H1 (cell line): ENCODE measurements around the gene ZNF728. TPM values are rescaled to one million over a fixed set of nuclear protein-coding genes. Genes with fewer than 3 reads are reported as not detected.

Experiments
- CTCF ChIA-PET: fragments of 300-600 bp; sonication (Branson Sonifier 250); formaldehyde crosslinking; loops from one replicate; lab custom pipeline; 2021; ENCODE audit not compliant: partially characterized antibody; lab: Charles Lee
- POLR2A ChIA-PET: fragments of 300-600 bp; sonication (Branson Sonifier 250); formaldehyde crosslinking; loops from one replicate; lab custom pipeline; 2021; ENCODE audit warnings: inconsistent platforms; ENCODE audit not compliant: partially characterized antibody; lab: Charles Lee
- DNase-seq, 2 experiments: peaks; one replicate each; pipeline versions ENCODE4 v3.0.0 to v3.0.0-alpha.2; 2010 to 2022; ENCODE audit warnings: low spot score in 2 of 2, low read depth in 1 of 2, mixed read lengths in 1 of 2
- FAIRE-seq: peaks from 2 replicates; lab custom pipeline; 2011; peaks lifted over from hg19 to GRCh38; lab: Jason Lieb, UNC
- H2AFZ ChIP-seq: 2 replicates; pipeline ENCODE4 v1.8.1; 2012; ENCODE audit warnings: low read length, inconsistent platforms
- H2AK5ac ChIP-seq: 2 replicates; pipeline ENCODE4 v1.6.1; 2013; ENCODE audit warnings: low read depth, low read length
- H2BK120ac ChIP-seq: replicated peaks from 2 replicates; pipeline ENCODE3; 2013; ENCODE audit warnings: low read depth, low read length, inconsistent platforms
- H2BK12ac ChIP-seq: 2 replicates; pipeline ENCODE4 v1.6.1; 2013; ENCODE audit warnings: low read depth, low read length
- H2BK15ac ChIP-seq: 2 replicates; pipeline ENCODE4 v1.6.1; 2013; ENCODE audit warnings: low read length
- H2BK20ac ChIP-seq: 2 replicates; pipeline ENCODE4 v1.6.1; 2013; ENCODE audit warnings: low read length
- H2BK5ac ChIP-seq: 2 replicates; pipeline ENCODE4 v1.6.1; 2013; ENCODE audit warnings: low read depth, low read length
- H3K14ac ChIP-seq: 2 replicates; pipeline ENCODE4 v1.6.1; 2013; ENCODE audit warnings: inconsistent platforms; ENCODE audit not compliant: insufficient read length
- H3K18ac ChIP-seq: 2 replicates; pipeline ENCODE4 v1.6.1; 2013; ENCODE audit warnings: low read length; ENCODE audit errors: extremely low read depth
- H3K23ac ChIP-seq: 2 replicates; pipeline ENCODE4 v1.6.1; 2013; ENCODE audit warnings: inconsistent platforms; ENCODE audit not compliant: insufficient read length
- H3K23me2 ChIP-seq: 2 replicates; pipeline ENCODE4 v1.6.1; 2013; ENCODE audit warnings: low read depth, low read length
- H3K27ac ChIP-seq: 2 replicates; pipeline ENCODE4 v1.6.1; 2011; ENCODE audit warnings: low read depth, low read length, inconsistent platforms
- H3K27me3 ChIP-seq, 4 experiments: replicated peaks in 1 of 4; 1 replicate in 1 of 4; 2 replicates in 3 of 4; pipeline versions ENCODE4 v1.6.1 to v1.8.1; 2011 to 2013; ENCODE audit warnings: low read length in 3 of 4, mild to moderate bottlenecking in 3 of 4, inconsistent platforms in 2 of 4, mixed read lengths in 2 of 4, moderate library complexity in 1 of 4; ENCODE audit not compliant: control insufficient read depth in 3 of 4, insufficient read depth in 3 of 4; ENCODE audit errors: extremely low read depth in 1 of 4
- H3K36me3 ChIP-seq, 4 experiments: 2 replicates each; pipeline versions ENCODE4 v1.6.1 to v1.8.1; 2011 to 2013; ENCODE audit warnings: mild to moderate bottlenecking in 4 of 4, low read length in 3 of 4, moderate library complexity in 2 of 4, control low read depth in 1 of 4, inconsistent platforms in 1 of 4; ENCODE audit not compliant: insufficient read depth in 4 of 4, control insufficient read depth in 2 of 4
- H3K4ac ChIP-seq: replicated peaks from 2 replicates; pipeline ENCODE3; 2013; ENCODE audit warnings: low read length, low read depth, mixed read lengths, inconsistent platforms; ENCODE audit not compliant: insufficient read length
- H3K4me1 ChIP-seq, 4 experiments: replicated peaks in 1 of 4; 1 replicate in 1 of 4; 2 replicates in 3 of 4; pipeline versions ENCODE4 v1.6.1 to v1.8.1; 2011 to 2013; ENCODE audit warnings: low read length in 3 of 4, inconsistent platforms in 2 of 4, mixed read lengths in 1 of 4; ENCODE audit not compliant: insufficient read depth in 4 of 4, control insufficient read depth in 3 of 4
- H3K4me2 ChIP-seq, 2 experiments: 2 replicates each; pipeline versions ENCODE4 v1.6.1 to v1.8.1; 2011 to 2013; ENCODE audit warnings: low read depth in 2 of 2, low read length in 2 of 2, control low read depth in 1 of 2, inconsistent platforms in 1 of 2, mild to moderate bottlenecking in 1 of 2; ENCODE audit not compliant: insufficient read depth in 1 of 2
- H3K4me3 ChIP-seq, 4 experiments: fragments of 200-600, 300-600 bp in 1 of 4; sonication (generic), shearing (Covaris generic), sonication (Bioruptor Twin) in 1 of 4; 2 replicates each; pipeline versions ENCODE4 v1.5.1 to v1.8.1; 2011 to 2016; ENCODE audit warnings: low read length in 4 of 4, low read depth in 3 of 4, control low read depth in 2 of 4, inconsistent platforms in 2 of 4, mild to moderate bottlenecking in 2 of 4, mixed read lengths in 1 of 4, moderate library complexity in 1 of 4; ENCODE audit not compliant: insufficient read depth in 2 of 4; ENCODE audit errors: extremely low read depth in 1 of 4
- H3K56ac ChIP-seq: replicated peaks from 2 replicates; pipeline ENCODE3; 2013; ENCODE audit warnings: low read depth, mild to moderate bottlenecking, mixed read lengths, low read length, inconsistent platforms; ENCODE audit not compliant: insufficient read length
- H3K79me1 ChIP-seq: 2 replicates; pipeline ENCODE4 v1.6.1; 2013; ENCODE audit warnings: low read depth, low read length, control low read depth
- H3K79me2 ChIP-seq, 2 experiments: 2 replicates each; pipeline versions ENCODE4 v1.6.1 to v1.8.1; 2012 to 2013; ENCODE audit warnings: low read length in 2 of 2, mild to moderate bottlenecking in 2 of 2, inconsistent platforms in 1 of 2; ENCODE audit not compliant: insufficient read depth in 2 of 2, control insufficient read depth in 1 of 2
- H3K9ac ChIP-seq, 4 experiments: replicated peaks in 1 of 4; 1 replicate in 1 of 4; 2 replicates in 3 of 4; pipeline versions ENCODE4 v1.6.1 to v1.8.1; 2011 to 2013; ENCODE audit warnings: low read depth in 3 of 4, low read length in 3 of 4, control low read depth in 2 of 4, mild to moderate bottlenecking in 2 of 4, moderate library complexity in 2 of 4, inconsistent platforms in 1 of 4; ENCODE audit errors: extremely low read depth in 1 of 4
- H3K9me3 ChIP-seq, 2 experiments: 2 replicates each; pipeline versions ENCODE4 v1.6.1 to v1.8.1; 2012 to 2013; ENCODE audit warnings: mild to moderate bottlenecking in 2 of 2, moderate library complexity in 2 of 2, control low read depth in 1 of 2, inconsistent platforms in 1 of 2, low read depth in 1 of 2, low read length in 1 of 2, mixed read lengths in 1 of 2; ENCODE audit not compliant: insufficient read depth in 2 of 2
- H4K20me1 ChIP-seq, 2 experiments: replicated peaks in 1 of 2; 2 replicates each; pipeline versions ENCODE3 to v1.8.1; 2011 to 2013; ENCODE audit warnings: inconsistent platforms in 2 of 2, low read length in 2 of 2, mild to moderate bottlenecking in 1 of 2; ENCODE audit not compliant: insufficient read depth in 2 of 2, control insufficient read depth in 1 of 2
- H4K5ac ChIP-seq: 2 replicates; pipeline ENCODE4 v1.6.1; 2013; ENCODE audit warnings: low read length, low read depth, mixed read lengths, inconsistent platforms; ENCODE audit not compliant: insufficient read length
- H4K8ac ChIP-seq: 2 replicates; pipeline ENCODE4 v1.8.0; 2013; ENCODE audit warnings: mild to moderate bottlenecking, moderate library complexity, low read length, inconsistent platforms; ENCODE audit not compliant: insufficient read depth; ENCODE audit errors: extremely low read depth
- H4K91ac ChIP-seq: replicated peaks from 2 replicates; pipeline ENCODE3; 2013; ENCODE audit warnings: low read length, mixed read lengths, inconsistent platforms; ENCODE audit not compliant: insufficient read length
- CBX8 ChIP-seq: fragments of 300-800, 300-1000 bp; sonication (generic); IDR thresholded peaks from 2 replicates; pipeline ENCODE4 v1.7.1; 2016; ENCODE audit warnings: low read depth, low read length, borderline replicate concordance
- CTBP2 ChIP-seq: IDR thresholded peaks from 2 replicates; pipeline ENCODE4 v1.7.0; 2011; ENCODE audit warnings: borderline replicate concordance, mild to moderate bottlenecking, moderate library complexity, mixed read lengths, low read length; ENCODE audit not compliant: insufficient read depth, insufficient read length
- GABPA ChIP-seq: IDR thresholded peaks from 2 replicates; pipeline ENCODE4 v1.6.1; 2011; ENCODE audit warnings: mild to moderate bottlenecking, low read length, moderate library complexity, borderline replicate concordance; ENCODE audit not compliant: insufficient read depth
- JUN ChIP-seq: IDR thresholded peaks from 2 replicates; pipeline ENCODE4 v1.6.1; 2011; ENCODE audit warnings: low read depth, mild to moderate bottlenecking, improper control_type of control experiment, low read length
- KDM5A ChIP-seq: fragments of 200-600 bp; IDR thresholded peaks from 2 replicates; pipeline ENCODE4 v1.7.1; 2012; ENCODE audit warnings: mild to moderate bottlenecking, low read length, inconsistent platforms, mixed read lengths
- NRF1 ChIP-seq: IDR thresholded peaks from 2 replicates; pipeline ENCODE4 v1.6.1; 2011; ENCODE audit warnings: mild to moderate bottlenecking, low read depth, low read length, improper control_type of control experiment
- POLR2AphosphoS5 ChIP-seq: IDR thresholded peaks from 2 replicates; pipeline ENCODE4 v1.6.1; 2011; ENCODE audit warnings: low read depth, low read length
- RFX5 ChIP-seq: IDR thresholded peaks from 2 replicates; pipeline ENCODE4 v1.6.1; 2011; ENCODE audit warnings: low read depth, low read length, improper control_type of control experiment, borderline replicate concordance
- RNF2 ChIP-seq: fragments of 200-900, 300-1000 bp; sonication (generic); IDR thresholded peaks from 2 replicates; pipeline ENCODE4 v1.7.1; 2016; ENCODE audit warnings: borderline replicate concordance, low read depth, mild to moderate bottlenecking, antibody characterized with exemption, low read length; ENCODE audit not compliant: poor library complexity, severe bottlenecking; ENCODE audit errors: missing control alignments
- SAP30 ChIP-seq: fragments of 300-600 bp; sonication (generic); IDR thresholded peaks from 2 replicates; pipeline ENCODE4 v1.7.1; 2012; ENCODE audit warnings: low read length, moderate library complexity, mild to moderate bottlenecking, inconsistent platforms; ENCODE audit not compliant: insufficient read depth, insufficient replicate concordance
- SP2 ChIP-seq: IDR thresholded peaks from 2 replicates; pipeline ENCODE4 v1.6.1; 2012; ENCODE audit warnings: mild to moderate bottlenecking, low read length, inconsistent platforms
- TAF1 ChIP-seq: IDR thresholded peaks from 2 replicates; pipeline ENCODE4 v1.6.1; 2011; ENCODE audit warnings: mild to moderate bottlenecking, low read depth, low read length
- TCF12 ChIP-seq: IDR thresholded peaks from 2 replicates; pipeline ENCODE4 v1.6.1; 2011; ENCODE audit warnings: low read depth, mild to moderate bottlenecking, low read length
- TEAD4 ChIP-seq: IDR thresholded peaks from 2 replicates; pipeline ENCODE4 v1.6.1; 2012; ENCODE audit warnings: low read depth, low read length, inconsistent platforms, mixed read lengths
- WGBS, 2 experiments: shearing (Covaris generic) in 1 of 2; methylation state at CpG; one replicate each; pipeline versions ENCODE4 v1.1.6 to v1.1.7; 2013 to 2015; ENCODE audit warnings: low lambda C conversion rate in 2 of 2, mixed read lengths in 2 of 2, inconsistent platforms in 1 of 2, low coverage in 1 of 2, missing lambda C conversion rate in 1 of 2; ENCODE audit not compliant: insufficient replicate concordance in 2 of 2, insufficient coverage in 1 of 2, insufficient read length in 1 of 2; ENCODE audit errors: extremely low coverage in 1 of 2, missing lambda C conversion rate in 1 of 2; 5-methylcytosine and 5-hydroxymethylcytosine counted together
- polyA plus RNA-seq, 7 experiments: library from polyadenylated mRNA; depleted of rRNA in 3 of 7; stranded (reverse) in 5 of 7; unstranded in 2 of 7; fragments of >200 nt in 5 of 7; fragments of 200-250 nt in 2 of 7; gene quantifications; 1 replicate in 5 of 7; 2 replicates in 1 of 7; 4 replicates in 1 of 7; pipeline versions ENCODE4 v1.2.1 to v1.2.3, GENCODE V29; 2011 to 2013; ENCODE audit warnings: missing spikeins in 2 of 7, mixed read lengths in 2 of 7
- total RNA-seq: library from RNA; stranded (reverse); fragmentation: NEBNext Ultra II Directional; extraction: Animal tissue kit (Norgen Biotek cat#: 25700); gene quantifications from 2 replicates; pipeline ENCODE4 v1.2.1, GENCODE V29; 2021
- TF ChIP-seq, protein P1 (sequence below): IDR thresholded peaks from 2 replicates; pipeline ENCODE4 v1.6.1; 2012; ENCODE audit warnings: inconsistent platforms

The ZNF728 gene
- total and polyA plus RNA-seq, 2 of the 8 experiments (the other 6 are each of a cell fraction or from before 2014, with no cell fraction given) = not detected

DNA sequence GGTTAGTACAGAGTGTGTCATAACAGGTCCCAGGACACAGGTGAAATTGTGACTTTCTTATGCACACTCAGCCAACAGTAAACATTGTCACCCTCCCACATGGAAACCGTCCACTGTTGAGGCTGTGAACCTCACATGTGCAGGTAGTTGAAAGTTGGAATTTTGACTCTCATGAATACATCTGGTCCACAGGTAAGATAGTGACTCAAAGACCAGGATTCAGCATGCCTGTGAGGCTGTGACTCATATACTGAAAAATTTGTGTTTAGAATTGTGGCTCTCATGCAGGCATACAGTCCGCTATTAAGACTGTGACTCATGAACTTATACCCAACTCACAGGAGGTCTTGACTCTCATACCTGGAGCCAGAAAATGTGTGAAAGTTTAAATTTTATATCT lies 67.8 kb downstream of the ZNF728 start:
- Histone ChIP-seq H3K27me3 (no peaks in the 10 kb centered on the region), H2BK15ac (no peak overlapping the region), H4K5ac (no peak overlapping the region), H2BK20ac (no peak overlapping the region), H3K18ac (no peak overlapping the region), H4K8ac (no peak overlapping the region), H3K14ac (no peak overlapping the region), H3K36me3 (peaks cover 0 to 2% (median 0%) of the 10 kb centered on the region in 4 experiments; a peak in 1 of 8 replicates), H2BK12ac (no peak overlapping the region), H3K4me1 (no peaks in the 10 kb centered on the region), H3K79me1 (no peaks in the 10 kb centered on the region), H2AFZ (no peak overlapping the region), H3K4me3 (no peak overlapping the region), H2BK5ac (no peak overlapping the region), H4K91ac (no peak overlapping the region), H3K9ac (no peak overlapping the region), H2AK5ac (no peak overlapping the region), H3K23me2 (no peaks in the 10 kb centered on the region), H3K79me2 (no peaks in the 10 kb centered on the region), H3K4me2 (no peak overlapping the region), H3K4ac (no peak overlapping the region), H3K56ac (no peak overlapping the region), H3K23ac (no peak overlapping the region), H3K27ac (no peak overlapping the region), H4K20me1 (no peaks in the 10 kb centered on the region), H2BK120ac (no peak overlapping the region), H3K9me3 (peaks cover 51 to 65% of the 10 kb centered on the region in 2 experiments)
- CTCF ChIA-PET = no interaction called here
- POLR2A ChIA-PET = no interaction called here
- 86% methylated on average over 2 of the region's 2 CpGs; no CpG with 5 or more reads in 1 of the 2 experiments for WGBS, 2 experiments
- DNase-seq (no peak), FAIRE-seq (no peak)
- TF ChIP-seq SAP30 (no peak), SP2 (no peak), TAF1 (no peak), RFX5 (no peak), JUN (no peak), TEAD4 (no peak), GABPA (no peak), TCF12 (no peak), POLR2AphosphoS5 (no peak), NRF1 (no peak), RNF2 (no peak), CTBP2 (no peak), KDM5A (no peak), CBX8 (no peak)
- TF ChIP-seq, protein P1, sequence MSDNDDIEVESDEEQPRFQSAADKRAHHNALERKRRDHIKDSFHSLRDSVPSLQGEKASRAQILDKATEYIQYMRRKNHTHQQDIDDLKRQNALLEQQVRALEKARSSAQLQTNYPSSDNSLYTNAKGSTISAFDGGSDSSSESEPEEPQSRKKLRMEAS = no peak
